ENCODE data around the gene ATXN10.
"Not testable (repeated sequence)": the region's sequence is repeated elsewhere in the genome, so short reads cannot be mapped to it uniquely, and the experiment has no call there.

Gene ATXN10

DNA sequence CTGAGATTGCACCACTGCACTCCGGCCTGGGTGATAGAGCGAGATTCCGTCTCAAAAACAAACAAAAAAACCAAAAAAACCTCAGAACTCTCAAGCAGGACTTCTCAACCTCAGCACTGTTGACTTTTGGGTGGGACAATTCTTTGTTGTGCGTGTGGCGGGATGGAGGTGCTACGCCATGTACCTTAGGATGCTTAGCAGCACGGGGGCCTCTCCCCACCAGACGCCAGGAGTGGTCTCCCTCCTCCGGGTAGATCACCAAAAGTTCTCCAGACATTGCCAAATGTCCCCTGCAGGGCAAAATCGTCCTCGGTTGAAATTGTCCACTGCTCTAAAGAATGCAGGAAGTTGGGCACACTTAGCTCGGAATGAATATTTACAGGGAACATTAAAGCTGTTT is 26.9 kb upstream of the ATXN10 start:
- DNase-seq, result no peak

DNA sequence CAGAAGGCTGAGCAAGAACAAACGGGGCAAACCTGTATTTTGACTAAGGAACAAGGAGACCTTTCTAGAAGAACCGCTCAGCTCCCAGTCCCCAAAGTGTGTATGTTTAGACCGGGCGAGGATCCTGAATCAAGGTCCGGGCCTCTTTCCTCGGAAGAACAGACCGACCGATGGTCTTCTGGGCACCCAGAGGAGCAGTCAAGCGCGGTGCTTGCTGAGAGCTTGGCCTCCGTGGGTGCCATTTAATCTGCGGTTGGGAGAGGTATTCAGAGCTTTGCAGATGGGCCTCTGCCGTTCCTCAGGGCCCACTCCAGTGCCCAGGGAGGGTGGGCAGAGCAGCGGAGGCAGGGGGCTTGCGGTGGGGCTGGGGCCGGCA is 26.5 kb upstream of the ATXN10 start:
- DNase-seq, result no peak

DNA sequence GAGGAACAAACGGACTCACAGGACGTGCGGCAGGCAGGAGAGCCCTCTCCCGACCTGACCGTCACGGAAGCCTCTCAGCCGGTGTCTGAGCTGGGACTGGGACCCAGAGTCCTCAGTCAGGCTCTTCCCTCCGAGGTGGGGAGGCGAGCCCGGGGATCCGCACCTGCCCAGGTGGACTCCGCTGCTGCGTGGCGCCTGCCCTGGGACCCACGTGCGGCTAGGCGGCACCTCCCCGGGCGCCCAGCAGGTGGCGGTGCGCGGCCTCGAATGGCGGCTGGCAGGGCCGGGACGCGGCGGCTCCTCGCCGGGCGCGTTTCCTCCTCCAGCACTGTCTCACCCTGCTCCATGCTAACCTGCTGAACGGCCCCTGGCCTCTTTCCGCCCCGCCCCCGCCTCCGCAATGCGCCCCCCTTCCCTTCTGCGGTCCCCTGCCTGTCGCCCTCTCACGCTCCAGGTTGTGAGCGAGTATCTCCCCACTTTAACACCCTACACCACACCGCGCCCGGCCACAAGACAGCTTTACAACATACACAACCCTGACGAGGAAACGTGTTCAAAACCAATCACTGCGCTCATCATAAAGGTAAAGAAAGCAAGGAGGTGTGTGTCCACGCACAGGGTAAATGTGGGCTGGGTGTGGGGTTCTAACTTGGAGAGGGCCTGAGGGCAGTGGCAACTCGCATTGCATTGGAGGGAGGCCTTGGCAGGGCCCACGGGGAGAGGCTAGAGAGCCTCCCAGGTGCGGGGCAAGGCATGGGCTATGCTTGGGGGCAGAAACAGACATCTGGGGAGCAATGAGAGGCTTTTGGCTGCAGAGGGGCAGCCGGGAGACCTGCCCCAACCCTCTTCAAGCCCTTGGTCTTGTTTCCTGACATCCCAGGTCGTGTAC is 25.9 kb upstream of the ATXN10 start:
- DNase-seq, result peak; percentile 79 to 83

DNA sequence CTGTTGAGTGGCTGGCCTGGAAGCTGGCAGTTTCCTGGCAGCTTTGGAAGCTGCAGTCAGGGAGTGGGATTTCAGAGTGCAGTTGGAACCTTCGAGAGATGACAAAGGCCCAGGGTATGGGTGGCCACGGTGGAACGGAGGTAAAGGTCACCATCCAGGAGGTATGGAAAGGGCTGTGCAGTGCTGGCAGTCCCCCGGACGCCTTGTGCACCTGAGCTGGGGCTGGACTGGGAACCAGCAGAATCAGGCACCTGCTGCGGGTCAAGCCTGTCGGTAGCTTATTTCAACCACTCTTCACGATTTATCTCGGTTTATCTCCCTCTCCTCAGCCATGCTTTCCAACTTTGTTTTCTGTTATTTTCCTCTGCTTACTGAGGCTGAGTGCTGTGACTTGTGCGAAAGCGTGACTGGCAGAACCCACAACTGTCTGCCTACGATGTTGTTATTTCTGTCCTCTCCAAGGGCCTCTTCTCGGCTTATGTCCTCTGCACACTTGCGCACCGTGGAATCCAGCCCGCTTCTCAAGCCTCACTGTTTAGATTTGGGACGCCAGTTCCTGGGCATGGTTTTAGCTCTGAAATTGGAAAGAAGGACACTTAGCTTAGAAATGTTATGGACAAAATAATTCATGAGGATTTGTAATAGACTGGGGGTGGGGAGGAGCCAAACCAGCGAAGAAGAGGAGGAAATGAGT is 24.0 kb upstream of the ATXN10 start:
- no peak for DNase-seq

GRCh38 chr22:45648301-45649117 is 23.1 kb upstream of the ATXN10 start:
- no peak for DNase-seq

DNA sequence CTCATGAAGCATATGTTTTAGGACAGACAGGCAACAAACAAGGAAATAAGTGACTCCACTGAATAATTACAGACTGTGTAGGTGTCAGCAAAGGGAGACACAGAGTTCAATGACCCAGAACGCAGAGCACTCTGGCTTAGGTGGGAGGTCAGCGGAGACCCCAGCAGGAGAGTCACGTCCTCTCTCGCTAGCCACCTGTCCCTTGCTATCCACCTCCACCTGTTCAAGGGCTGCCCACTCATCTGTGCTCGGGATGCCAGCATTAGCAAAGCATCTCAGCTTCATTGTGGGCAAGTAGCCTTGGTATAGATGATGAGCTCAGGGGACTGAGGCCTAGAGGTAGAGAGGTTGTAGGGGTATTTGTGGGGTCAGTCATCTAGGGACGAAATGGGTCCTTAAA is 21.8 kb upstream of the ATXN10 start:
- no peak for DNase-seq

DNA sequence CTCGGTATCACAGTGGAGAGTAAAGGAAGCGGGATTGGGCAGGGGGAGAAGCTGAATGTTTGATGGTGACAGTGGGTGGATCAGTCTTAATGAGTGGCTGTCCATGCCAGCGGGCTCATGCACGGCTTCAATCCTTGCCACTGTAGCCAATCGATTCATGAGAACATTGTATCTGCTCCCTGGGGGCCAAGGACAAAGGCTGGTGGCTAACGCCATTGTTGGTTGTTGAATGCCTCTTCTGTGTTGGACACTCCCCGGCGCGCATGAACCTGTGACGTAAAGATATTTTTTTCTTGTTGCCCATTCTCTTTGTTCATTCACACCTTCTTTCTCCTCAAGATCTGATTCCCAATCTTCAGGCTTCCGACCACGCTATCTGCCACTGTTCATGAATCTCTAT is 20.9 kb upstream of the ATXN10 start:
- DNase-seq, result no peak

DNA sequence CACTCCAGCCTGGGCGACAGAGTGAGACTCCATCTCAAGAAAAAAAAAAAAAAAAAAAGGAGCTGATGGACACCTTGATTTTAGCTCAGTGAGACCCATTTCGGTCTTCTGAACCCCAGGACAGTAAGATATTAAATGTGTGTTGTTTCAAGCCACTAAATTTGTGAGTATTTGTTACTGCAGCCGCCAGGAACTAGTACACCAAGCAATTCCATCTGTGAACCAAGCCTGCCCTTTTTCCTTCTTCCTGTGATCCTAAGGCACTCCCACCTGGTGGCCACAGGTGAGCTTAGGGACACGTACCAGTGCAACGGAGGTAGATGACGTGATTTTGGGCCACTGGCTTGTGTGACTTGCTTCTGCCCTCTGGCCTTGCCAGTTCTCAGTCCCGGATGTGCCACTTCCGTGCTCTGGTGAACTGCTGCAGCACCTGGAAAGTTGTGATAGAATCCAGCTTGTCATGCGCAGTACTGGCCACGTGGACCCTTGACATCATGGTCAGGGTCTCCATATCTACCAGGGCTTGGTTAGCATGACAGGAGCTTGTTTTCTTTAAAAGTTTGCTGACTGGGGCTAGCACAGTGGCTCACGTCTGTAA is 19.6 kb upstream of the ATXN10 start:
- DNase-seq, result no peak

DNA sequence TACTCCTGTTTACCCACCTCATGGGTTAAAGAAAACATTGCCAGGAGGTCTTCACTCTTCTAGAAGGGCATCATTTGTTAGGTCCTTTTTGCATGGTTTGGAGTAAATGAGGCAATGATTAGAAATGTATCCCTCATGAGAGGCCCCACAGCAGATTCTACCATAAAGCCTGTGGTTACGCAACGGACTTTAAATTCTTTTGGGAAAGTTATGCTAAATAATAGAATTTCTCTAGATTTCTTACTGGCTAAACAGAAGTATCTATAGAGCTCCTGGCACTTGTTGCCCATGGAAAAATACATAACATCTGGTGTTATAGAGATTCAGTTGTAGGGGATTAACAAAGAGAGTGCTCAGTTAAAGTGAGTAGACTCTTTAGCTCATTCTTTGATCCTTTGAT is 15.1 kb upstream of the ATXN10 start:
- DNase-seq, result no peak

GRCh38 chr22:45657701-45658100 is 13.9 kb upstream of the ATXN10 start:
- no peak for DNase-seq

DNA sequence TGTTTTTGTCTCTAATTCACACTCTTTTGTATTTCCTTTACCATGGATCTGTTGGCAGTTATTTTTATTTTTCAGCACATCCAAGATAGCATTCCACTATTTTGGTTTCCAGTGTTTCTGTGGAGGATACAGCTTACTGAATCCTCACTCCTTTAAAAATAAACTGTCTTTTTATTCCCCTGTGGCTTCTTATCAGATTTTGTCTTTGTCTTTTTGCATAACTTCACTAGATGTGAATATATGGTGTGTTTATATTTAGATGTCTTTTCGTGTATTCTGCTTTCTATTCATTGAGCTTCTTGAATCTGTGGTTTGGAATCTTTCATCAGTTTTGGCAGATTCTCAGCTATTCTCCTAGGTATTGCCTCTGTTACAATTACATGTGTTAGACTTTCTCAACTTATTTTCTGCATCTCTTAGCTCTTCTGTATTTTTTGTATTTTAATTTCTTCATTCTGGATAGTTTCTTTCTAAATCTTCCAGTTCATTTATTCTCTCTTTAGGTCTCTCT is 7.4 kb upstream of the ATXN10 start:
- no peak for DNase-seq

- no peak for DNase-seq
Observed at GRCh38 chr22:45667486-45667885, 4.1 kb upstream of the ATXN10 start.

- not testable (repeated sequence) for DNase-seq
Observed at GRCh38 chr22:45670363-45670762, 1.3 kb upstream of the ATXN10 start.

GRCh38 chr22:45670981-45671782 is 452 bp upstream of the ATXN10 start:
- DNase-seq, result no peak

- DNase-seq, result no peak
Observed at GRCh38 chr22:45672564-45673481, 1.2 kb downstream of the ATXN10 start.

GRCh38 chr22:45673482-45674175 is 2.0 kb downstream of the ATXN10 start:
- DNase-seq, result no peak

- DNase-seq, result no peak
Observed at GRCh38 chr22:45676024-45676423, 4.4 kb downstream of the ATXN10 start.

GRCh38 chr22:45677063-45677462 is 5.4 kb downstream of the ATXN10 start:
- no peak for DNase-seq

DNA sequence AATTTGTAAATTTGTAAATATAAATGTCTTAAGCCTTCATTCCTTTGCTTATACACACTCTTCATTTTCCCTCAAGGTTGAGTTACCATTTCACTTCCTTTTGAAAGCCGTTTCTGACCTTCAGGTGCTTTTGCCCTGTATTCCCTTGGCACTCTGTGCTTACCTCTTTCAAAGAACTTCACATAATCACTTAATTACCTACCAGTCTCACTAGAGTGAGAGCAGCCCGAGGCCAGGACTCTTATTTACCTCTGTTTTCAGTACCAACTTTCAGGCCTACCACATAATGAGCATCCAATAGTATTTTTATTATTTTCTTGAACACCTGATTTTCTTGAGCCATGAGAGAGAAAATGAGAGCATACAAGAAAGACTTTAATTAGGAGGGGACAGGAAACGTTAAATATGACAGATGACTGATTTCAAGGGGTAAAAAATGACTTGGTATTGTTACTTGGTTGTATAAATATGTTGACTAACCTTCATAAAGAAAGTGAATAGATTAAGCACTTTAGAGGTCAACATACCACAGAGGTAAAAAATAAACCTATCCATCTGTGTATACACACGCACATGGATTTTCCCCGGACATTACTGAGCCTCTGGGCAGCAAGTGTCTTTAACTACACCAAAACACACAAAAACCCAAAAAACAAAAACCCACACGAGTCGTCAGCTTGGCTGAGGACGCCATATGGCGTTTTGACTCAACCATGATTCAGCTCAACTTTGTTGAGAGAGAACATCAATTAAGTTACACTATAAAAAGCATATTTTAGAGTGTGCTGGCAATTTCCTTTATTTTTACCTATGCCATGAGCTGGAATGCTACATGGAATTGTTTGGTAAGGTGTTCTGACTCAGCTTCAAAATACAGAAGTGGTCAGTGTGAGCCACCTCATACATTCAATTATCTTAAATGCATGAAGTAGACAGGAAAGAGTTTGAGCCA is 7.6 kb downstream of the ATXN10 start:
- DNase-seq, result no peak

All from activated CD4-positive, alpha-beta T cell treated with anti-CD3 and anti-CD28 coated beads, Interleukin-2, amount 50 U/mL, for 48 hours (primary cell).